Measurements from ENCODE around the gene CFAP65. TPM values are rescaled to one million over a fixed set of nuclear protein-coding genes. Genes with fewer than 3 reads are reported as not detected.

Gene CFAP65
- total and polyA plus RNA-seq, 9 of the 15 experiments (the other 6 are each of a cell fraction or from before 2014, with no cell fraction given), result not detected

DNA sequence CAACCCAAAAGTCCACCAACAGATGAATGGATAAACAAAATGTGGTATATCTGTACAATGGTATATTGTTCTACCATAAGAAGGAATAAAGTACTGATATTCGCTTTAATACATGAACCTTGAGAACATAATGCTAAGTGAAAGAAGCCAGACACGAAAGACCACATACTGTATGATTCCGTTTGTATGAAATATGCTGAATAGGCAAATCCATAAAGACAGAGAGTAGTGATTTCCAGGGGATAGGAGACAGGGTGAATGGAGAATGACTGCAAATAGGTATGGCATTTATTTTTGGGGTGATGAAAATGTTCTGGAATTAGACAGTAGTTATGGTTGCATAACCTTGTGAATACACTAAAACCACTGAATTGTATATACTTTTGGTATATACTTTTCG is 48.0 kb upstream of the CFAP65 start:
- ChIA-PET POLR2A (no interaction called here), CTCF (ENCODE audit: low intra/inter-chr PET ratio) (no interaction called here)
- no peak overlapping the region for H3K4me2 ChIP-seq (ENCODE audit: insufficient read depth, low read length)
- 58% methylated on average over 4 of the region's 4 CpGs for WGBS (ENCODE audit: insufficient coverage, low coverage, missing lambda C conversion rate)
- intact Hi-C loops (cut with micrococcal nuclease) (no loop called here), in situ Hi-C loops (cut with MboI) (no loop called here)
- ATAC-seq (no peak), DNase-seq (ENCODE audit: extremely low read depth in 1 of 4, low spot score in 3 of 4) (no peak), FAIRE-seq (no peak)
- no peaks in the 10 kb centered on the region for H3K36me3 ChIP-seq (ENCODE audit: control insufficient read depth, insufficient read depth, low read length)
- H3K27me3 ChIP-seq (ENCODE audit: control insufficient read depth in 2 of 2, insufficient read depth in 2 of 2, low read length in 2 of 2), result no peaks in the 10 kb centered on the region
- no peaks in the 10 kb centered on the region for H3K79me2 ChIP-seq (ENCODE audit: control insufficient read depth, insufficient read depth, low read length)
- H4K20me1 ChIP-seq (replicated peaks; ENCODE audit: control insufficient read depth, insufficient read depth, low read length), result no peaks in the 10 kb centered on the region
- no peak overlapping the region for H3K9ac ChIP-seq (ENCODE audit: insufficient read depth in 1 of 2, low read depth in 2 of 2, low read length in 2 of 2)
- H3K9me3 ChIP-seq (replicated peaks; ENCODE audit: control insufficient read depth, insufficient read depth, low read depth, low read length), result no peaks in the 10 kb centered on the region
- no peak overlapping the region for H3K27ac ChIP-seq (ENCODE audit: extremely low read depth, low read depth, low read length)
- H2AFZ ChIP-seq (ENCODE audit: low read depth, low read length), result no peak overlapping the region
- H3K9me1 ChIP-seq (ENCODE audit: control insufficient read depth, insufficient read depth, low read length), result no peaks in the 10 kb centered on the region
- BruUV-seq (replicated peaks), result no TSS peak
- H3K4me3 ChIP-seq, result no peak overlapping the region
- no peaks in the 10 kb centered on the region for H3K4me1 ChIP-seq (replicated peaks in 1 of 2; ENCODE audit: control insufficient read depth in 2 of 2, insufficient read depth in 2 of 2, low read length in 2 of 2)
- TF ChIP-seq, protein P1, sequence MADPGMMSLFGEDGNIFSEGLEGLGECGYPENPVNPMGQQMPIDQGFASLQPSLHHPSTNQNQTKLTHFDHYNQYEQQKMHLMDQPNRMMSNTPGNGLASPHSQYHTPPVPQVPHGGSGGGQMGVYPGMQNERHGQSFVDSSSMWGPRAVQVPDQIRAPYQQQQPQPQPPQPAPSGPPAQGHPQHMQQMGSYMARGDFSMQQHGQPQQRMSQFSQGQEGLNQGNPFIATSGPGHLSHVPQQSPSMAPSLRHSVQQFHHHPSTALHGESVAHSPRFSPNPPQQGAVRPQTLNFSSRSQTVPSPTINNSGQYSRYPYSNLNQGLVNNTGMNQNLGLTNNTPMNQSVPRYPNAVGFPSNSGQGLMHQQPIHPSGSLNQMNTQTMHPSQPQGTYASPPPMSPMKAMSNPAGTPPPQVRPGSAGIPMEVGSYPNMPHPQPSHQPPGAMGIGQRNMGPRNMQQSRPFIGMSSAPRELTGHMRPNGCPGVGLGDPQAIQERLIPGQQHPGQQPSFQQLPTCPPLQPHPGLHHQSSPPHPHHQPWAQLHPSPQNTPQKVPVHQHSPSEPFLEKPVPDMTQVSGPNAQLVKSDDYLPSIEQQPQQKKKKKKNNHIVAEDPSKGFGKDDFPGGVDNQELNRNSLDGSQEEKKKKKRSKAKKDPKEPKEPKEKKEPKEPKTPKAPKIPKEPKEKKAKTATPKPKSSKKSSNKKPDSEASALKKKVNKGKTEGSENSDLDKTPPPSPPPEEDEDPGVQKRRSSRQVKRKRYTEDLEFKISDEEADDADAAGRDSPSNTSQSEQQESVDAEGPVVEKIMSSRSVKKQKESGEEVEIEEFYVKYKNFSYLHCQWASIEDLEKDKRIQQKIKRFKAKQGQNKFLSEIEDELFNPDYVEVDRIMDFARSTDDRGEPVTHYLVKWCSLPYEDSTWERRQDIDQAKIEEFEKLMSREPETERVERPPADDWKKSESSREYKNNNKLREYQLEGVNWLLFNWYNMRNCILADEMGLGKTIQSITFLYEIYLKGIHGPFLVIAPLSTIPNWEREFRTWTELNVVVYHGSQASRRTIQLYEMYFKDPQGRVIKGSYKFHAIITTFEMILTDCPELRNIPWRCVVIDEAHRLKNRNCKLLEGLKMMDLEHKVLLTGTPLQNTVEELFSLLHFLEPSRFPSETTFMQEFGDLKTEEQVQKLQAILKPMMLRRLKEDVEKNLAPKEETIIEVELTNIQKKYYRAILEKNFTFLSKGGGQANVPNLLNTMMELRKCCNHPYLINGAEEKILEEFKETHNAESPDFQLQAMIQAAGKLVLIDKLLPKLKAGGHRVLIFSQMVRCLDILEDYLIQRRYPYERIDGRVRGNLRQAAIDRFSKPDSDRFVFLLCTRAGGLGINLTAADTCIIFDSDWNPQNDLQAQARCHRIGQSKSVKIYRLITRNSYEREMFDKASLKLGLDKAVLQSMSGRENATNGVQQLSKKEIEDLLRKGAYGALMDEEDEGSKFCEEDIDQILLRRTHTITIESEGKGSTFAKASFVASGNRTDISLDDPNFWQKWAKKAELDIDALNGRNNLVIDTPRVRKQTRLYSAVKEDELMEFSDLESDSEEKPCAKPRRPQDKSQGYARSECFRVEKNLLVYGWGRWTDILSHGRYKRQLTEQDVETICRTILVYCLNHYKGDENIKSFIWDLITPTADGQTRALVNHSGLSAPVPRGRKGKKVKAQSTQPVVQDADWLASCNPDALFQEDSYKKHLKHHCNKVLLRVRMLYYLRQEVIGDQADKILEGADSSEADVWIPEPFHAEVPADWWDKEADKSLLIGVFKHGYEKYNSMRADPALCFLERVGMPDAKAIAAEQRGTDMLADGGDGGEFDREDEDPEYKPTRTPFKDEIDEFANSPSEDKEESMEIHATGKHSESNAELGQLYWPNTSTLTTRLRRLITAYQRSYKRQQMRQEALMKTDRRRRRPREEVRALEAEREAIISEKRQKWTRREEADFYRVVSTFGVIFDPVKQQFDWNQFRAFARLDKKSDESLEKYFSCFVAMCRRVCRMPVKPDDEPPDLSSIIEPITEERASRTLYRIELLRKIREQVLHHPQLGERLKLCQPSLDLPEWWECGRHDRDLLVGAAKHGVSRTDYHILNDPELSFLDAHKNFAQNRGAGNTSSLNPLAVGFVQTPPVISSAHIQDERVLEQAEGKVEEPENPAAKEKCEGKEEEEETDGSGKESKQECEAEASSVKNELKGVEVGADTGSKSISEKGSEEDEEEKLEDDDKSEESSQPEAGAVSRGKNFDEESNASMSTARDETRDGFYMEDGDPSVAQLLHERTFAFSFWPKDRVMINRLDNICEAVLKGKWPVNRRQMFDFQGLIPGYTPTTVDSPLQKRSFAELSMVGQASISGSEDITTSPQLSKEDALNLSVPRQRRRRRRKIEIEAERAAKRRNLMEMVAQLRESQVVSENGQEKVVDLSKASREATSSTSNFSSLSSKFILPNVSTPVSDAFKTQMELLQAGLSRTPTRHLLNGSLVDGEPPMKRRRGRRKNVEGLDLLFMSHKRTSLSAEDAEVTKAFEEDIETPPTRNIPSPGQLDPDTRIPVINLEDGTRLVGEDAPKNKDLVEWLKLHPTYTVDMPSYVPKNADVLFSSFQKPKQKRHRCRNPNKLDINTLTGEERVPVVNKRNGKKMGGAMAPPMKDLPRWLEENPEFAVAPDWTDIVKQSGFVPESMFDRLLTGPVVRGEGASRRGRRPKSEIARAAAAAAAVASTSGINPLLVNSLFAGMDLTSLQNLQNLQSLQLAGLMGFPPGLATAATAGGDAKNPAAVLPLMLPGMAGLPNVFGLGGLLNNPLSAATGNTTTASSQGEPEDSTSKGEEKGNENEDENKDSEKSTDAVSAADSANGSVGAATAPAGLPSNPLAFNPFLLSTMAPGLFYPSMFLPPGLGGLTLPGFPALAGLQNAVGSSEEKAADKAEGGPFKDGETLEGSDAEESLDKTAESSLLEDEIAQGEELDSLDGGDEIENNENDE (IDR thresholded peaks at IDR 0.05; ENCODE audit: low read depth, low read length), result no peak
- TF ChIP-seq ZEB2 (IDR thresholded peaks at IDR 0.05) (no peak), ZFP1 (CRISPR knock-in tag; IDR thresholded peaks at IDR 0.05) (no peak), ZNF253 (CRISPR knock-in tag; conservative IDR thresholded peaks at IDR 0.05) (no peak), ZNF436 (CRISPR knock-in tag; IDR thresholded peaks at IDR 0.05) (no peak), ZFX (CRISPR knock-in tag; IDR thresholded peaks at IDR 0.05) (no peak), POLR2AphosphoS5 (IDR thresholded peaks at IDR 0.05; ENCODE audit: control insufficient read depth, insufficient read depth, low read depth, low read length) (no peak), ERF (CRISPR knock-in tag; IDR thresholded peaks at IDR 0.05) (no peak), FOXJ3 (CRISPR knock-in tag; IDR thresholded peaks at IDR 0.05) (no peak), ZSCAN29 (IDR thresholded peaks at IDR 0.05) (no peak), NONO (IDR thresholded peaks at IDR 0.05; ENCODE audit: low read depth in 2 of 2, low read length in 1 of 2) (no peak), MAFK (IDR thresholded peaks at IDR 0.05; ENCODE audit: low read length) (peak; percentile 90)
- TF ChIP-seq, protein P2, sequence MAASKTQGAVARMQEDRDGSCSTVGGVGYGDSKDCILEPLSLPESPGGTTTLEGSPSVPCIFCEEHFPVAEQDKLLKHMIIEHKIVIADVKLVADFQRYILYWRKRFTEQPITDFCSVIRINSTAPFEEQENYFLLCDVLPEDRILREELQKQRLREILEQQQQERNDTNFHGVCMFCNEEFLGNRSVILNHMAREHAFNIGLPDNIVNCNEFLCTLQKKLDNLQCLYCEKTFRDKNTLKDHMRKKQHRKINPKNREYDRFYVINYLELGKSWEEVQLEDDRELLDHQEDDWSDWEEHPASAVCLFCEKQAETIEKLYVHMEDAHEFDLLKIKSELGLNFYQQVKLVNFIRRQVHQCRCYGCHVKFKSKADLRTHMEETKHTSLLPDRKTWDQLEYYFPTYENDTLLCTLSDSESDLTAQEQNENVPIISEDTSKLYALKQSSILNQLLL (CRISPR knock-in tag; IDR thresholded peaks at IDR 0.05; ENCODE audit: borderline replicate concordance), result no peak

All from K562 (cell line).